B cell (primary cell): ENCODE data around the gene SDK1. TPM values are rescaled to one million over a fixed set of nuclear protein-coding genes. Genes with fewer than 3 reads are reported as not detected.

Experiments used
- ATAC-seq: fragments of 200-7000 bp; cut with Tn5 transposase; one replicate; pipeline ENCODE4 v1.10.0; 2021; ENCODE audit warnings: low read depth, mild to moderate bottlenecking, moderate number of reproducible peaks, moderate library complexity
- CTCF ChIA-PET: fragments of 350-600 bp; sonication (Branson Sonifier 250); formaldehyde crosslinking; loops from one replicate; lab custom pipeline; 2021; ENCODE audit warnings: antibody characterized with exemption, inconsistent platforms; lab: Charles Lee
- POLR2A ChIA-PET: fragments of 350-600 bp; sonication (Branson Sonifier 250); formaldehyde crosslinking; loops from one replicate; lab custom pipeline; 2021; ENCODE audit warnings: antibody characterized with exemption; lab: Charles Lee
- DNase-seq: peaks from one replicate; pipeline ENCODE4 v3.0.0; 2013
- H2AFZ ChIP-seq: 2 replicates; pipeline ENCODE4 v1.6.1; 2012; ENCODE audit warnings: mild to moderate bottlenecking, low read depth, low read length; ENCODE audit not compliant: insufficient read depth, poor library complexity, severe bottlenecking
- H3K27ac ChIP-seq, 2 donors: 1 replicate in 1 of 2; 2 replicates in 1 of 2; pipeline ENCODE4 v1.5.1; 2012 to 2013; ENCODE audit warnings: low read length in 2 of 2, mild to moderate bottlenecking in 2 of 2, moderate library complexity in 1 of 2
- H3K27me3 ChIP-seq, 4 experiments: fragments of 200-600 bp in 1 of 4; sonication (generic) in 1 of 4; replicated peaks in 1 of 4; 1 replicate in 2 of 4; 2 replicates in 2 of 4; pipeline versions ENCODE4 v1.6.1 to v1.7.0; 2013 to 2016; ENCODE audit warnings: low read length in 3 of 4, mild to moderate bottlenecking in 2 of 4, mixed read lengths in 1 of 4, moderate library complexity in 1 of 4; ENCODE audit not compliant: insufficient read depth in 4 of 4, control insufficient read depth in 3 of 4; ENCODE audit errors: control extremely low read depth in 1 of 4
- H3K36me3 ChIP-seq, 2 experiments: replicated peaks in 1 of 2; 1 replicate in 1 of 2; 2 replicates in 1 of 2; pipeline versions ENCODE4 v1.6.1 to v1.7.1; 2013; ENCODE audit warnings: low read length in 1 of 2; ENCODE audit not compliant: insufficient read depth in 2 of 2, control insufficient read depth in 1 of 2; ENCODE audit errors: control extremely low read depth in 1 of 2, extremely low read depth in 1 of 2
- H3K4me1 ChIP-seq, 2 donors: fragments of 200-600 bp in 1 of 2; sonication (generic) in 1 of 2; 1 replicate in 1 of 2; 2 replicates in 1 of 2; pipeline versions ENCODE4 v1.5.1 to v1.6.1; 2013 to 2017; ENCODE audit warnings: low read length in 2 of 2; ENCODE audit not compliant: control insufficient read depth in 2 of 2, insufficient read depth in 2 of 2
- H3K4me2 ChIP-seq: replicated peaks from 2 replicates; pipeline ENCODE3; 2012; ENCODE audit warnings: mild to moderate bottlenecking, low read depth, low read length; ENCODE audit not compliant: poor library complexity, severe bottlenecking
- H3K4me3 ChIP-seq, 5 experiments: fragments of 200-600 bp in 1 of 5; sonication (generic) in 1 of 5; 1 replicate in 3 of 5; 2 replicates in 2 of 5; pipeline versions ENCODE4 v1.5.1 to v1.7.0; 2011 to 2016; ENCODE audit warnings: low read length in 4 of 5, mild to moderate bottlenecking in 4 of 5, low read depth in 2 of 5, control low read depth in 1 of 5, moderate library complexity in 1 of 5; ENCODE audit not compliant: insufficient read depth in 1 of 5; ENCODE audit errors: control extremely low read depth in 1 of 5, extremely low read depth in 1 of 5
- H3K79me2 ChIP-seq: fragments of 200-600 bp; sonication (generic); one replicate; pipeline ENCODE4 v1.6.0; 2016; ENCODE audit warnings: low read length; ENCODE audit not compliant: control insufficient read depth, insufficient read depth
- H3K9ac ChIP-seq: fragments of 200-600 bp; sonication (generic); 2 replicates; pipeline ENCODE4 v1.6.1; 2017; ENCODE audit warnings: mild to moderate bottlenecking, low read length, moderate library complexity
- H3K9me3 ChIP-seq, 3 donors: one replicate each; pipeline versions ENCODE4 v1.6.1 to v1.7.1; 2013; ENCODE audit warnings: low read length in 2 of 3; ENCODE audit not compliant: control insufficient read depth in 2 of 3, insufficient read depth in 1 of 3; ENCODE audit errors: control extremely low read depth in 1 of 3
- H4K20me1 ChIP-seq: 2 replicates; pipeline ENCODE4 v1.6.0; 2012; ENCODE audit warnings: mild to moderate bottlenecking, low read length; ENCODE audit not compliant: insufficient read depth, control insufficient read depth, poor library complexity, severe bottlenecking
- H3K27ac Mint-ChIP-seq: one replicate; pipeline ENCODE4 v1.8.0; 2021; ENCODE audit warnings: mixed read lengths
- H3K27me3 Mint-ChIP-seq: one replicate; pipeline ENCODE4 v1.8.0; 2021; ENCODE audit warnings: mixed read lengths
- H3K4me1 Mint-ChIP-seq: one replicate; pipeline ENCODE4 v1.8.0; 2021; ENCODE audit warnings: mixed read lengths
- H3K4me3 Mint-ChIP-seq: one replicate; pipeline ENCODE4 v1.8.0; 2021; ENCODE audit warnings: mixed read lengths
- H3K9me3 Mint-ChIP-seq: one replicate; pipeline ENCODE4 v1.8.0; 2022; ENCODE audit warnings: mixed read lengths; ENCODE audit not compliant: insufficient read depth
- EZH2 ChIP-seq: IDR thresholded peaks from 2 replicates; pipeline ENCODE4 v1.6.1; 2012; ENCODE audit warnings: borderline replicate concordance, low read depth, mild to moderate bottlenecking, moderate library complexity, low read length; ENCODE audit not compliant: insufficient read depth, poor library complexity, severe bottlenecking
- WGBS: methylation state at CpG from one replicate; pipeline ENCODE4 v1.1.5; 2013; ENCODE audit warnings: missing lambda C conversion rate; ENCODE audit not compliant: insufficient coverage; 5-methylcytosine and 5-hydroxymethylcytosine counted together
- intact Hi-C: fragments of 100-400 bp; cut with micrococcal nuclease; formaldehyde crosslinking; loops from one replicate; pipeline ENCODE4 v1.10.0; 2022
- polyA plus RNA-seq: library from polyadenylated mRNA; depleted of rRNA; stranded (reverse); fragments of >200 nt; gene quantifications from 2 replicates; pipeline ENCODE4 v1.2.3, GENCODE V29; 2012
- total RNA-seq, 2 donors: library from RNA; stranded (reverse); fragments of 120-200 nt in 1 of 2; gene quantifications; 1 replicate in 1 of 2; 2 replicates in 1 of 2; pipeline versions ENCODE4 v1.2.3 to v1.2.4, GENCODE V29; 2013 to 2022
- TF ChIP-seq, protein P1 (sequence below): fragments of 200-600 bp; IDR thresholded peaks from one replicate; pipeline ENCODE4 v1.8.0; 2022; ENCODE audit warnings: antibody characterized with exemption, mild to moderate bottlenecking

The SDK1 gene
- total and polyA plus RNA-seq, 2 donors (not counting 1 experiment from before 2014, with no cell fraction given) = 0.73 to 2.0 TPM

- Histone ChIP-seq H4K20me1 (no peaks in the 10 kb centered on the region), H3K79me2 (no peaks in the 10 kb centered on the region), H3K4me2 (no peak overlapping the region), H3K27me3 (peaks cover 0 to 16% (median 0%) of the 10 kb centered on the region in 4 experiments), H3K4me3 (no peak overlapping the region), H3K27ac (no peak overlapping the region), H3K9me3 (no peaks in the 10 kb centered on the region), H2AFZ (no peak overlapping the region), H3K9ac (no peak overlapping the region), H3K36me3 (no peaks in the 10 kb centered on the region), H3K4me1 (no peaks in the 10 kb centered on the region)
- 30% methylated on average over 4 of the region's 9 CpGs for WGBS
- no peaks in the 10 kb centered on the region for H3K9me3 Mint-ChIP-seq
- H3K4me1 Mint-ChIP-seq = no peaks in the 10 kb centered on the region
- peaks cover 29% of the 10 kb centered on the region for H3K27me3 Mint-ChIP-seq
- no peak overlapping the region for H3K27ac Mint-ChIP-seq
- CTCF ChIA-PET = no interaction called here
- intact Hi-C loops = no loop called here
- ATAC-seq (no peak), DNase-seq (no peak)
- no peak overlapping the region for H3K4me3 Mint-ChIP-seq
- POLR2A ChIA-PET = no interaction called here
- TF ChIP-seq EZH2 = no peak
- TF ChIP-seq, protein P1, sequence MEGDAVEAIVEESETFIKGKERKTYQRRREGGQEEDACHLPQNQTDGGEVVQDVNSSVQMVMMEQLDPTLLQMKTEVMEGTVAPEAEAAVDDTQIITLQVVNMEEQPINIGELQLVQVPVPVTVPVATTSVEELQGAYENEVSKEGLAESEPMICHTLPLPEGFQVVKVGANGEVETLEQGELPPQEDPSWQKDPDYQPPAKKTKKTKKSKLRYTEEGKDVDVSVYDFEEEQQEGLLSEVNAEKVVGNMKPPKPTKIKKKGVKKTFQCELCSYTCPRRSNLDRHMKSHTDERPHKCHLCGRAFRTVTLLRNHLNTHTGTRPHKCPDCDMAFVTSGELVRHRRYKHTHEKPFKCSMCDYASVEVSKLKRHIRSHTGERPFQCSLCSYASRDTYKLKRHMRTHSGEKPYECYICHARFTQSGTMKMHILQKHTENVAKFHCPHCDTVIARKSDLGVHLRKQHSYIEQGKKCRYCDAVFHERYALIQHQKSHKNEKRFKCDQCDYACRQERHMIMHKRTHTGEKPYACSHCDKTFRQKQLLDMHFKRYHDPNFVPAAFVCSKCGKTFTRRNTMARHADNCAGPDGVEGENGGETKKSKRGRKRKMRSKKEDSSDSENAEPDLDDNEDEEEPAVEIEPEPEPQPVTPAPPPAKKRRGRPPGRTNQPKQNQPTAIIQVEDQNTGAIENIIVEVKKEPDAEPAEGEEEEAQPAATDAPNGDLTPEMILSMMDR = no peak
Measured at GRCh38 chr7:3264693-3265339, 36.2 kb upstream of the SDK1 start.

- H3K9ac ChIP-seq = no peak overlapping the region
- ATAC-seq = no peak
- 92% methylated on average over 5 of the region's 8 CpGs for WGBS
- TF ChIP-seq EZH2 = no peak
- TF ChIP-seq, protein P1 = no peak
- H3K27ac Mint-ChIP-seq = no peak overlapping the region
- ChIA-PET POLR2A (no interaction called here), CTCF (no interaction called here)
- no peak overlapping the region for H2AFZ ChIP-seq
- H3K4me1 ChIP-seq = no peaks in the 10 kb centered on the region
- no peak overlapping the region for H3K4me3 Mint-ChIP-seq
- H3K4me3 ChIP-seq = no peak overlapping the region
- no peaks in the 10 kb centered on the region for H3K79me2 ChIP-seq
- H3K4me2 ChIP-seq = no peak overlapping the region
- no peak overlapping the region for H3K27ac ChIP-seq
- intact Hi-C loops = no loop called here
- H3K27me3 Mint-ChIP-seq = peaks cover 25% of the 10 kb centered on the region
- no peaks in the 10 kb centered on the region for H4K20me1 ChIP-seq
- H3K36me3 ChIP-seq = no peaks in the 10 kb centered on the region
- no peak for DNase-seq
- H3K9me3 Mint-ChIP-seq = no peaks in the 10 kb centered on the region
- no peaks in the 10 kb centered on the region for H3K9me3 ChIP-seq
- H3K4me1 Mint-ChIP-seq = no peaks in the 10 kb centered on the region
- peaks cover 0 to 16% (median 0%) of the 10 kb centered on the region in 4 experiments for H3K27me3 ChIP-seq
Measured at GRCh38 chr7:3265388-3265787, 35.7 kb upstream of the SDK1 start.
